ENCODE measurements around the gene CTU2. TPM values are rescaled to one million over a fixed set of nuclear protein-coding genes. Genes with fewer than 3 reads are reported as not detected.

The CTU2 gene
- total RNA-seq, 4 donors from 2014 or later, result 9.4 to 9.9 (median 9.5) TPM

DNA sequence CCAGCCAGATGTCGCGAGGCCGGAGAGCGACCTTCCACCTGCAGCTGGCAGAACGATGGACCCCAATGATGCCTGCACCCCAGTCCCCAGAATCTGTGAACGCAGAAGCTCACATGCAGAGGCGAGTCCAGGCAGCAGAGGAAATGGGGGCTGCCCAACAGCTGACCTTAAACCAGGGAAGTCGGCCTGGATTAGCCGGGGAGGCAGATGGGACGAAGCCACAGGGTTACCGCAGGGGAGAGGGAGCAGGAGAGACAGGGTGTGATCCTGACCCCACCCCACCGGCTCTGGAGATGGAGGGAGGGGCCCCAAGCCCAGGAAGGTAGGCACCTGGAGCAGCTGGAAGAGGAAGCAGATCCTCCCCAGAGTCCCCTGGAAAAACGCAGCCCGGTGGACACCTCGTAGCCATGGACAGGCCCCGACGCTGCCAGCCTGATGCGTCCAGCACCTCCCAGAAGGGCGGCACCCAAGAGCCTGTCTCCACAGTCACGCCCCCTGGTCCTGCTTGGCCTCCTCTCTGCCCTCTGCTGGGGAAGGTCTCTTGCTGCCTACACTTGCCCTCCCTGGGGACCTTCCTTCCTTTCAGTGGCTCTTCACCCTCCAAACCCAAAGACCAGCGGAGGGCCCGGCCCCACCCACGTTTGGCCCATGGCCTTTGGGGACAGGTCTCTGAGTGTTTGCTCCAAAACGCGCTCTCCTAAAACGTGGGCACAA lies 41.4 kb downstream of the CTU2 start:
- no peak overlapping the region for H3K4me3 ChIP-seq (ENCODE audit: low read depth, poor library complexity, severe bottlenecking)
- intact Hi-C loops (cut with DNase I; ENCODE audit: low total_unique reads), result loop anchor here (5.0 kb wide), 1 partner anchor 465 kb away; no protein-coding TSS in a partner anchor
- WGBS, 2 donors, result 81 to 82% methylated on average over 23 to 26 of the region's 26 CpGs
- DNase-seq (ENCODE audit: low spot score in 2 of 2), result no peak
- TF ChIP-seq, protein P1, sequence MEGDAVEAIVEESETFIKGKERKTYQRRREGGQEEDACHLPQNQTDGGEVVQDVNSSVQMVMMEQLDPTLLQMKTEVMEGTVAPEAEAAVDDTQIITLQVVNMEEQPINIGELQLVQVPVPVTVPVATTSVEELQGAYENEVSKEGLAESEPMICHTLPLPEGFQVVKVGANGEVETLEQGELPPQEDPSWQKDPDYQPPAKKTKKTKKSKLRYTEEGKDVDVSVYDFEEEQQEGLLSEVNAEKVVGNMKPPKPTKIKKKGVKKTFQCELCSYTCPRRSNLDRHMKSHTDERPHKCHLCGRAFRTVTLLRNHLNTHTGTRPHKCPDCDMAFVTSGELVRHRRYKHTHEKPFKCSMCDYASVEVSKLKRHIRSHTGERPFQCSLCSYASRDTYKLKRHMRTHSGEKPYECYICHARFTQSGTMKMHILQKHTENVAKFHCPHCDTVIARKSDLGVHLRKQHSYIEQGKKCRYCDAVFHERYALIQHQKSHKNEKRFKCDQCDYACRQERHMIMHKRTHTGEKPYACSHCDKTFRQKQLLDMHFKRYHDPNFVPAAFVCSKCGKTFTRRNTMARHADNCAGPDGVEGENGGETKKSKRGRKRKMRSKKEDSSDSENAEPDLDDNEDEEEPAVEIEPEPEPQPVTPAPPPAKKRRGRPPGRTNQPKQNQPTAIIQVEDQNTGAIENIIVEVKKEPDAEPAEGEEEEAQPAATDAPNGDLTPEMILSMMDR (IDR thresholded peaks at IDR 0.05), result no peak
- TF ChIP-seq POLR2A (IDR thresholded peaks at IDR 0.05), result no peak

DNA sequence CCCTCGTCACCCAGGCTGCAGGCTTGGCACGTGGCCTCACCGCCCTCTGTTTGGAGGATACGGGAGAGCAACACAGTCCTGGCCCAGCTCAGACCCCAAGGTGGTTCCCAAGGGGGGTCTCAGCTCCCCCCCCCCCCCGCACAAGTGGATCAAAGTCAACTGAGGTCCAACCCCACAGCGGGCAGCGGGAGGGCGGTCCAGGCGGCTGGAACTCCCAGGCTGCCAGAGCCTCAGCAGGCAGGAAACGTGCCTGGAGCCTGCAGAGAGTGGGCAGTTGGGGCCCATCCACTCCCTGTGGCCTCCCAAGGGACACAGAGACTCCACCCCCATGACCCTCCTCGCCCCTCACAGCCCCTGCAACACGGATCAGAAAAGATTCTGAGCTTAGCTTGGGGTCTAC lies 42.1 kb downstream of the CTU2 start:
- intact Hi-C loops (cut with DNase I; ENCODE audit: low total_unique reads), result loop anchor here (5.0 kb wide), 1 partner anchor 464 kb away; no protein-coding TSS in a partner anchor
- no peak for DNase-seq (ENCODE audit: low spot score in 2 of 2)
- no peak overlapping the region for H3K4me3 ChIP-seq (ENCODE audit: low read depth, poor library complexity, severe bottlenecking)
- TF ChIP-seq, protein P1 (IDR thresholded peaks at IDR 0.05), result no peak
- TF ChIP-seq POLR2A (IDR thresholded peaks at IDR 0.05), result no peak
- WGBS, 2 donors, result 86 to 91% methylated on average over 5 to 8 of the region's 12 CpGs

DNA sequence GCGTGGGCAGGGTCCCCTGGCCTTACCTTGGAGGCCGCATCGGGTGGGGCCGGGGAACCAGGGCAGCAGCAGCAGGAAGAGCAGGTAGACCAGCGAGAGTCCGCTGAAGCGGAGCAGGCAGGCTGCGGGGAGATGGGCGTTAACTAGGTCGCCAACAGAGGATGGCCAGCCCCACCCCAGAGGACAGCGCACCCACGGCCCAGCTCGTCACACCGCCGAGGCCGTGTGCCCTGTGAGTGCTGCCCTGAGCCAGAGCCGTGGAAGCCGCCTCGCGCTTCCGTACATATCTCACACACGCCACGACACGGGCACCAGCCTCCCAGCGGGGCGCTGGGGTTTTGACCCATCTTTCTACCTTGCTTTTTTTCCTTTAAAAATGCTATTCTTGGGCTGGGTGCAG lies 43.1 kb downstream of the CTU2 start:
- 96% methylated on average over 26 of the region's 26 CpGs for WGBS, 2 donors
- no peak overlapping the region for H3K4me3 ChIP-seq (ENCODE audit: low read depth, poor library complexity, severe bottlenecking)
- no peak for DNase-seq (ENCODE audit: low spot score in 2 of 2)
- intact Hi-C loops (cut with DNase I; ENCODE audit: low total_unique reads), result loop anchor here (5.0 kb wide), 1 partner anchor 463 kb away; no protein-coding TSS in a partner anchor
- no peak for TF ChIP-seq POLR2A (IDR thresholded peaks at IDR 0.05)
- TF ChIP-seq, protein P1 (IDR thresholded peaks at IDR 0.05), result no peak

DNA sequence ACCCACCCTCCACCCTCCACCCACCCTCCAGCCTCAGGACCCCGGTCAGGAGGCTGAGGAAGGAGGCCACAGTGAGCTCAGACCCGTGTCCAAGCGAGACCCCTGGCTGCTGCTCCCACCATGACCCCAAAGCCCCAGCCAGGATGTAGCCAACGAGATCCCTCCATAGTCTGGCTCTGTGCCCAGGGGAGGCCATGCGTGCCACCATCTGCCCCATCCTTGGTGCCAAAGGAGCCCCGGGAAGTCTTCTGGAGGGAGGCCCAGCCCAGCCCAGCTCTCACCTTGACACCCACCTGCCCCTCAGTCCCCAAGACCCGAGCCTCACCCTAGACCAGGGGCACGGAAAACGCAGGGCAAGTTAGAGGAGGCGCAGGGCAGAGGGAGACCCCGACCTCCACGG lies 44.6 kb downstream of the CTU2 start:
- intact Hi-C loops (cut with DNase I; ENCODE audit: low total_unique reads), result no loop called here
- no peak overlapping the region for H3K4me3 ChIP-seq (ENCODE audit: low read depth, poor library complexity, severe bottlenecking)
- TF ChIP-seq, protein P1 (IDR thresholded peaks at IDR 0.05), result no peak
- no peak for TF ChIP-seq POLR2A (IDR thresholded peaks at IDR 0.05)
- no peak for DNase-seq (ENCODE audit: low spot score in 2 of 2)
- WGBS, 2 donors, result 84 to 86% methylated on average over 9 to 11 of the region's 12 CpGs

DNA sequence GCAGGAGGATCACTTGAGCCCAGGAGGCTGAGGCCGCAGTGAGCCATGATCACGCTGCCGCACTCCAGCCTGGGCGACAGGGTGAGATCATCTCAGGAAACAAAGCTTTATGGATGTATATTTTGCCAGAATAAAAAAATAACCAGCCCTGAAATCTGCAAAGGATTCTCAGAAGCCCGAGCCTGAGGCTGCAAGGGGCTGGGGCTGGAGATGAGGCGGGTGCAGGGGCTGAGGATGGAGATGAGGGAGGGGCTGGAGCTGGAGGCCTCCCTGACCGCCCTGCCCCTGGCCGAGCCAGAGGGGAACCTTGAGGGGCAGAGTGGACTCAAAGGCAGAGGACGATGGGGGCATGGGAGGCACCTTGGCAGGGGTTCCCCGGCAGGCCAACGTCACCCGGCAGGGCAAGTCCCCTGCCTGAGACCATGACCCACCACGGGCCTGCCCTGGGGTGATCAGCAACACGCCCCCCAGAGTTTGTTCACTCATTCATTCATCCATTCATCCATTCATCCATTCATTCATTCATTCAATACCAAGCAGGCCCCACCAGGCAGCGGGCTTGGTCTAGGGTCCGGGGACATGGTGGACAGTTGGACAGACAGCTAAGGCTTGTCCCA lies 46.2 kb downstream of the CTU2 start:
- intact Hi-C loops (cut with DNase I; ENCODE audit: low total_unique reads), result no loop called here
- no peak for DNase-seq (ENCODE audit: low spot score in 2 of 2)
- no peak overlapping the region for H3K4me3 ChIP-seq (ENCODE audit: low read depth, poor library complexity, severe bottlenecking)
- TF ChIP-seq POLR2A (IDR thresholded peaks at IDR 0.05), result no peak
- TF ChIP-seq, protein P1 (IDR thresholded peaks at IDR 0.05), result no peak
- 92% methylated on average over 12 to 16 of the region's 16 CpGs for WGBS, 2 donors
